ENCODE measurements around the gene TAP1. TPM values are rescaled to one million over a fixed set of nuclear protein-coding genes. Genes with fewer than 3 reads are reported as not detected.

The TAP1 gene
- total RNA-seq, 4 donors from 2014 or later, result 30.5 to 128 (median 55.6) TPM

DNA sequence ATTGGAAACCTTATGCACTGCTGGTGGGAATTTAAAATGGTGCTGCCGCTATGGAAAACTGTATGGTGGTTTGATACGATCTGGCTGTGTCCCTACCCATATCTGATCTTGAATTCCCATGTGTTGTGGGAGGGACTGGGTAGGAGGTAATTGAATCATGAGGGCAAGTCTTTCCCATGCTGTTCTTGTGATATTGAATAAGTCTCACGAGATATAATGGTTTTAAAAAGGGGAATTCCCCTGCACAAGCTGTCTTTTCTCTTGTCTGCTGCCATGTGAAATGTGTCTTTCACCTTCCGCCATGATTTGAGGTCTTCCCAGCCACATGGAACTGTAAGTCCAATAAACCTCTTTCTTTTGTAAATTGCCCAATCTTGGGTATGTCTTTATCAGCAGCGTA lies 19.8 kb downstream of the TAP1 start:
- DNase-seq (ENCODE audit: low spot score) (no peak), ATAC-seq (ENCODE audit: low FRiP score) (no peak)
- TF ChIP-seq, protein P1, sequence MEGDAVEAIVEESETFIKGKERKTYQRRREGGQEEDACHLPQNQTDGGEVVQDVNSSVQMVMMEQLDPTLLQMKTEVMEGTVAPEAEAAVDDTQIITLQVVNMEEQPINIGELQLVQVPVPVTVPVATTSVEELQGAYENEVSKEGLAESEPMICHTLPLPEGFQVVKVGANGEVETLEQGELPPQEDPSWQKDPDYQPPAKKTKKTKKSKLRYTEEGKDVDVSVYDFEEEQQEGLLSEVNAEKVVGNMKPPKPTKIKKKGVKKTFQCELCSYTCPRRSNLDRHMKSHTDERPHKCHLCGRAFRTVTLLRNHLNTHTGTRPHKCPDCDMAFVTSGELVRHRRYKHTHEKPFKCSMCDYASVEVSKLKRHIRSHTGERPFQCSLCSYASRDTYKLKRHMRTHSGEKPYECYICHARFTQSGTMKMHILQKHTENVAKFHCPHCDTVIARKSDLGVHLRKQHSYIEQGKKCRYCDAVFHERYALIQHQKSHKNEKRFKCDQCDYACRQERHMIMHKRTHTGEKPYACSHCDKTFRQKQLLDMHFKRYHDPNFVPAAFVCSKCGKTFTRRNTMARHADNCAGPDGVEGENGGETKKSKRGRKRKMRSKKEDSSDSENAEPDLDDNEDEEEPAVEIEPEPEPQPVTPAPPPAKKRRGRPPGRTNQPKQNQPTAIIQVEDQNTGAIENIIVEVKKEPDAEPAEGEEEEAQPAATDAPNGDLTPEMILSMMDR (IDR thresholded peaks at IDR 0.05), result no peak

DNA sequence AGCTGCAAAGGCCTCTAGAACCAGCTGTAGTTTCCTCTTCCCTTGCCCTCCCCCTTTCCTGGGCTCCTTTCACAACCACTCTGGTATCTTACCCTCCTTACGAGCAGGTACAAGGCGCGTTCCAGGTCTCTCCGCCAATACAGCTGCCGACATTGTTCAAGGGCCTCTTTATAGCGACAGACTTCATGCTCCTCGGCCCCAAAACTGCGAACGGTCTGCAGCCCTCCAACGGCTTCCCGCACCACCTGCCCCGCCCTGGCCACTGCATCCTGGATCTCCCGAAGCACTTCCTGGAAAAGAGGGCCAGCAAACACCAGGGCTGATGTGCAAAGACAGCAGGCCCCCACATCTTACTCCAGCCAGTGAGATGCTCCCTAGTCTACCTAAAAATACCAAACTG lies 21.0 kb downstream of the TAP1 start:
- DNase-seq (ENCODE audit: low spot score) (no peak), ATAC-seq (ENCODE audit: low FRiP score) (no peak)
- TF ChIP-seq, protein P1 (IDR thresholded peaks at IDR 0.05), result no peak

- ATAC-seq (ENCODE audit: low FRiP score) (no peak), DNase-seq (ENCODE audit: low spot score) (no peak)
- TF ChIP-seq, protein P1 (IDR thresholded peaks at IDR 0.05), result no peak
These were observed 22.6 kb downstream of the TAP1 start for GRCh38 chr6:32830936-32831335.

DNA sequence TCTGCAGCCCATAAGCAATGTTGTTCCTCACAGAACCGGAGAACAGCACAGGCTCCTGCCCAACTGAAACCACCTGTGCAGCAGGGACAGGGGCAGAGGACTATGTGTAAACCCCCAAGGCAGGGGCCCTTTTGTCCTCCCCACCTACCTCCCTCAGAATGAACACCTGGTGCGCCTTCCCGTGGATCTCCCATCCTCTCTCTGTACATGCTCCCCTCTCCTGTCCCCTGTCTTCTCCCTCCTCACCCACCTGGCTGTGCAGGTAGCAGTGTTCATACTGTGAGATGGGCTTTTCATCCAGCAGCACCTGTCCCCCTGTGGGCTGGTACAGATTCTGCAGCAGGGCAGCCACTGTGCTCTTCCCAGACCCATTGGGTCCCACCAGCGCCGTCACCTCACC lies 23.5 kb downstream of the TAP1 start:
- ATAC-seq (ENCODE audit: low FRiP score), result no peak

DNA sequence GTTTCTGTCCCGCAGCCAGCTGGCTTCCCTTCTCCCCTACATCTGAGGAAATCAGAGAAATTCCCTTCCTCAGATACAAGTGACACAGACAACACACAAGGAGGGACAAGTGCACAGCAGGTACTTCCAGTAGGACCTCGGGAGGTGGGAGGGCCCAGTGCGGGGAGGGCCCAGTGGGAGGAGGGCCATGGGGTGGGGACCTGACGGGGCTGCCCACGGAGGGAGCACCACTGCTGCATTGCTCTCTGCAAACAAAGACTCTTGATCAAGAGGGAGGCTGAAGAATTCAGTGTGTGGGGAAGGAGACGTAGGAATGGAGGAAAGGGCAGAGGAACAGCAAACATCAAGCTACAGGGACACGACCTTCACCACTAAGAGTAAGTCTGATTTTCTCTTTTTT lies 24.0 kb downstream of the TAP1 start:
- ATAC-seq (ENCODE audit: low FRiP score) (no peak), DNase-seq (ENCODE audit: low spot score) (no peak)
- TF ChIP-seq, protein P1 (IDR thresholded peaks at IDR 0.05), result no peak

More for the DNA sequence above, 23.5 kb downstream of the TAP1 start:
- DNase-seq (ENCODE audit: low spot score), result no peak
- TF ChIP-seq, protein P1 (IDR thresholded peaks at IDR 0.05), result no peak

GRCh38 chr6:32827025-32827424 lies 26.5 kb downstream of the TAP1 start:
- peak; percentile 39 for ATAC-seq (ENCODE audit: low FRiP score)
- TF ChIP-seq, protein P1 (IDR thresholded peaks at IDR 0.05), result no peak

GRCh38 chr6:32825966-32826365 lies 27.5 kb downstream of the TAP1 start:
- TF ChIP-seq, protein P1 (IDR thresholded peaks at IDR 0.05), result no peak
- ATAC-seq (ENCODE audit: low FRiP score), result peak; percentile 77
- no peak for DNase-seq (ENCODE audit: low spot score)

More at GRCh38 chr6:32827025-32827424, 26.5 kb downstream of the TAP1 start:
- no peak for DNase-seq (ENCODE audit: low spot score)
